HFFc6 (cell line): ENCODE data around the gene POU4F1. TPM values are rescaled to one million over a fixed set of nuclear protein-coding genes. Genes with fewer than 3 reads are reported as not detected.

Experiments
- DNase-seq: peaks from one replicate; pipeline ENCODE4 v3.0.0-alpha.2; 2018
- H3K27ac Mint-ChIP-seq: 2 replicates; pipeline ENCODE4 v1.8.0; 2020; ENCODE audit warnings: mild to moderate bottlenecking, mixed read lengths
- H3K27me3 Mint-ChIP-seq: 2 replicates; pipeline ENCODE4 v1.8.0; 2021; ENCODE audit warnings: mild to moderate bottlenecking, moderate library complexity, mixed read lengths; ENCODE audit not compliant: insufficient read depth
- H3K36me3 Mint-ChIP-seq: 2 replicates; pipeline ENCODE4 v1.8.0; 2021; ENCODE audit warnings: low read depth, mixed read lengths
- H3K4me1 Mint-ChIP-seq: 2 replicates; pipeline ENCODE4 v1.8.0; 2020; ENCODE audit warnings: low read depth, mixed read lengths
- H3K4me3 Mint-ChIP-seq: 2 replicates; pipeline ENCODE4 v1.8.0; 2020; ENCODE audit warnings: mild to moderate bottlenecking, moderate library complexity, mixed read lengths
- H3K9me3 Mint-ChIP-seq: 2 replicates; pipeline ENCODE4 v1.8.0; 2020; ENCODE audit warnings: mild to moderate bottlenecking, mixed read lengths
- CTCF ChIP-seq: fragments of 200-600 bp; sonication (generic); IDR thresholded peaks from 2 replicates; pipeline ENCODE4 v1.5.0; 2021; ENCODE audit warnings: antibody characterized with exemption, mild to moderate bottlenecking
- total RNA-seq, 6 experiments: library from RNA; stranded (reverse); fragmentation: NEBNext Ultra II Directional; extraction: Animal tissue kit (Norgen Biotek cat#: 25700); gene quantifications; 2 replicates in 1 of 6; 3 replicates in 5 of 6; pipeline ENCODE4 v1.2.3, GENCODE V29; 2021

The POU4F1 gene
- total RNA-seq, 6 experiments from 2014 or later = not detected

GRCh38 chr13:78623132-78623531 is 19.8 kb upstream of the POU4F1 start:
- Mint-ChIP-seq H3K36me3 (no peaks in the 10 kb centered on the region), H3K4me1 (no peaks in the 10 kb centered on the region), H3K27ac (no peak overlapping the region), H3K27me3 (no peaks in the 10 kb centered on the region), H3K9me3 (no peaks in the 10 kb centered on the region), H3K4me3 (no peak overlapping the region)
- DNase-seq = no peak
- no peak for TF ChIP-seq CTCF

- Mint-ChIP-seq H3K4me1 (no peaks in the 10 kb centered on the region), H3K4me3 (no peak overlapping the region), H3K36me3 (peaks cover 11% of the 10 kb centered on the region), H3K27ac (no peak overlapping the region), H3K27me3 (no peaks in the 10 kb centered on the region), H3K9me3 (no peaks in the 10 kb centered on the region)
- no peak for DNase-seq
- no peak for TF ChIP-seq CTCF
Measured at GRCh38 chr13:78620936-78621470, 17.7 kb upstream of the POU4F1 start.

- TF ChIP-seq CTCF = no peak
- Mint-ChIP-seq H3K27ac (no peak overlapping the region), H3K36me3 (peaks cover 26% of the 10 kb centered on the region), H3K27me3 (no peaks in the 10 kb centered on the region), H3K4me1 (no peaks in the 10 kb centered on the region), H3K9me3 (no peaks in the 10 kb centered on the region), H3K4me3 (no peak overlapping the region)
- no peak for DNase-seq
Measured at GRCh38 chr13:78618411-78618810, 15.1 kb upstream of the POU4F1 start.

- Mint-ChIP-seq H3K27me3 (peaks cover 41% of the 10 kb centered on the region), H3K4me3 (no peak overlapping the region), H3K36me3 (peaks cover 15% of the 10 kb centered on the region), H3K9me3 (no peaks in the 10 kb centered on the region), H3K4me1 (peaks cover 19% of the 10 kb centered on the region), H3K27ac (no peak overlapping the region)
- TF ChIP-seq CTCF = no peak
- DNase-seq = no peak
Measured at GRCh38 chr13:78611040-78611439, 7.7 kb upstream of the POU4F1 start.

GRCh38 chr13:78610381-78610883 is 7.1 kb upstream of the POU4F1 start:
- no peaks in the 10 kb centered on the region for H3K9me3 Mint-ChIP-seq
- H3K4me1 Mint-ChIP-seq = peaks cover 19% of the 10 kb centered on the region
- H3K27ac Mint-ChIP-seq = no peak overlapping the region
- no peak for DNase-seq
- H3K36me3 Mint-ChIP-seq = peaks cover 9% of the 10 kb centered on the region
- TF ChIP-seq CTCF = no peak
- no peak overlapping the region for H3K4me3 Mint-ChIP-seq
- peaks cover 44% of the 10 kb centered on the region for H3K27me3 Mint-ChIP-seq
